Measurements from ENCODE around the gene ZFP30.

DNA sequence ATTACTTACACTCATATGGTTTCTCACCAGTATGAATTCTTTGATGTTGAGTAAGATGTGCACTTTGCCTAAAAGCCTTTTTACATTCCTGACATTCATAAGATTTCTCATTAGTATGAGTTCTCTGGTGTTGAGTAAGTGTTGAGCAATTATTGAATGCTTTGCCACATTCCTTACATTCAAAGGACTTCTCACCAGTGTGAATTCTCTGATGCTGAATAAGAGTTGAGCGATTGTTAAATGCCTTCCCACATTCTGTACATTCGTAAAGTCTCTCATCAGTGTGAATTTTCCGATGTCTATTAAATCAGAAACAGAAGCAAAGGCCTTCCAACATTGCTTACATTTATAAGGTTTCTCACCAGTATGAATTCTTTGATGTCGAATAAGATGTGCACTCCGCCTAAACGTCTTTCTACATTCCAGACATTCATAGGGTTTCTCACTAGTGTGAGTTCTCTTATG is 14.2 kb upstream of the ZFP30 start:
- TF ChIP-seq CTCF (IDR thresholded peaks at IDR 0.05): no peak
- no peak for TF ChIP-seq ZFX (IDR thresholded peaks at IDR 0.05; ENCODE audit: borderline replicate concordance)
